ENCODE results near the gene PHOX2B.

The PHOX2B gene

DNA sequence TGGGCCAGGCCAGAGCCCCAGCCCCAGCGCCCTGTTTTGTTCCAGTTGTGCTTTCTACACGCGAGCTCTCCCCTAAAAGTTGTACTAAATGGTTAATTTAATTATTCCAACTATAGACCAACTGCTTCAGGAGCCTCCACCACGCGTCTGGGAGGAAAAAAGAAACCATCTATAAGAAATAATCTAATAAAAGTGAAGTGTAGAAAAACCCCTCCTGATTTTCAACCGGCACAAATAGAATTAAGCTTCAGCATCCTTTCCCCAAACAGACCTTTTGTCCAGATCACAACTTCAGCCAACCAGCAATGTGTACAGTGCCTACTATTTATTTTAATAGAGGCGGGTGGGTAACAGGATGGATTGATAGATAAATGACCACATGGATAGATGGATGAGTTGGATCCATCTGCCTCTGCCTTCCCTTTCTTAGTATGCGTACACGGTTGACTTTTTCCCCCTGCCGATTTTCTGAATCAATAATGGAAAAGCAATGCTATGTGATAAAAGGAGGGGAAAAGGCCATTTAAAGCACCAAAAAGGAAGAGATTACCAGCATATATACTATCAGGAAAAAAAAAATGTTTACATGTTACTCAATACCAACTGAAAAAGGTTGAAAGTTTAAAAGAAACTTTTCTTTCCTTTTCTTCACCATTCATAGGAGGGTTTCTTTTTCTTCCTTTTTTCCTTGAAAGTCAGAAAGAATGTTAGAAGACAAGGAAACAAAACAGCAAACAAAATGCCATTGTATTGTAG is 3.7 kb upstream of the PHOX2B start:
- Mint-ChIP-seq H3K4me1 (peaks cover 1% of the 10 kb centered on the region), H3K27me3 (peaks cover 65% of the 10 kb centered on the region), H3K36me3 (ENCODE audit: low read depth) (peaks cover 4% of the 10 kb centered on the region), H3K4me3 (no peak overlapping the region), H3K9me3 (no peaks in the 10 kb centered on the region), H3K27ac (no peak overlapping the region)
- ATAC-seq, result no peak
- no peak for DNase-seq

DNA sequence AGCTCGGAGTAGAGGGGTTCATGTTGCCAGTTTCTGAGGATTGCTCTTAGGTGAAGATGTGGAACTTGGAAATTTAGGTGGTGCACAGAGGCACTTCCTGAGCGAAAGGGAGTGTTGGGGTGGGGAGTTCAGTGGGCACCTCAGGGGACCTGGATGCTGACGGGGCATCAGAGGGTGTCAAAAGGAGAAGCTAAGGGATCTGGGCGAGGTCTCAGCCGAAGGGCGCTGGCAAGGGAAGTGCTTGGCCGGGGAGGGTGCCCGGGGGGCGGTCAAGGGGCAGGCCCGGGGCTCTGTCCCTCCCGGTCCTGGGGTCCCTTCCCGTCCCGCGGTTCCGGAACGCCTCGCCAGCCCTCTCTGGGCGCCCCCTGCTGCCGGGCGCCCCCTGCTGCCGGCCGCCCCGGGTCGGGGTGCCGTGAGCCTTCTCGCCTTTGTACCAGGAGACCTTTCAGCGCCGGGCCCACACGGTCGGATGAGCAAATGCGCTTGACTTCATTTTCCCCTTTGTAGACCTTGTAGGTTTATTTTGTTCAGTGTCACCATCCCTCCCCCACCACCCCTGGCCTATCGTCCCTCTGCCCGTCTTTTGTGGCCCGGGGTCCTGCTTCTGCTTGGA is 3.0 kb upstream of the PHOX2B start:
- DNase-seq (peak; percentile 10), ATAC-seq (no peak)
- peaks cover 1% of the 10 kb centered on the region for H3K4me1 Mint-ChIP-seq
- no peak overlapping the region for H3K4me3 Mint-ChIP-seq
- peaks cover 4% of the 10 kb centered on the region for H3K36me3 Mint-ChIP-seq (ENCODE audit: low read depth)
- H3K27ac Mint-ChIP-seq, result no peak overlapping the region
- H3K27me3 Mint-ChIP-seq, result peaks cover 72% of the 10 kb centered on the region
- H3K9me3 Mint-ChIP-seq, result no peaks in the 10 kb centered on the region

GRCh38 chr4:41750626-41751448 is 2.3 kb upstream of the PHOX2B start:
- peaks cover 1% of the 10 kb centered on the region for H3K4me1 Mint-ChIP-seq
- no peak overlapping the region for H3K27ac Mint-ChIP-seq
- H3K27me3 Mint-ChIP-seq, result peaks cover 78% of the 10 kb centered on the region
- H3K9me3 Mint-ChIP-seq, result no peaks in the 10 kb centered on the region
- no peak overlapping the region for H3K4me3 Mint-ChIP-seq
- DNase-seq (no peak), ATAC-seq (no peak)
- peaks cover 4% of the 10 kb centered on the region for H3K36me3 Mint-ChIP-seq (ENCODE audit: low read depth)

GRCh38 chr4:41750121-41750625 is 1.6 kb upstream of the PHOX2B start:
- peaks cover 4% of the 10 kb centered on the region for H3K36me3 Mint-ChIP-seq (ENCODE audit: low read depth)
- H3K4me1 Mint-ChIP-seq, result peaks cover 1% of the 10 kb centered on the region
- ATAC-seq (no peak), DNase-seq (no peak)
- H3K27me3 Mint-ChIP-seq, result peaks cover 80% of the 10 kb centered on the region
- H3K4me3 Mint-ChIP-seq, result no peak overlapping the region
- H3K27ac Mint-ChIP-seq, result no peak overlapping the region
- H3K9me3 Mint-ChIP-seq, result no peaks in the 10 kb centered on the region

GRCh38 chr4:41749631-41750039 is 1.1 kb upstream of the PHOX2B start:
- Mint-ChIP-seq H3K36me3 (ENCODE audit: low read depth) (peaks cover 6% of the 10 kb centered on the region), H3K4me3 (no peak overlapping the region), H3K9me3 (no peaks in the 10 kb centered on the region), H3K27me3 (peaks cover 82% of the 10 kb centered on the region), H3K4me1 (peaks cover 1% of the 10 kb centered on the region), H3K27ac (no peak overlapping the region)
- DNase-seq, result no peak
- ATAC-seq, result no peak

DNA sequence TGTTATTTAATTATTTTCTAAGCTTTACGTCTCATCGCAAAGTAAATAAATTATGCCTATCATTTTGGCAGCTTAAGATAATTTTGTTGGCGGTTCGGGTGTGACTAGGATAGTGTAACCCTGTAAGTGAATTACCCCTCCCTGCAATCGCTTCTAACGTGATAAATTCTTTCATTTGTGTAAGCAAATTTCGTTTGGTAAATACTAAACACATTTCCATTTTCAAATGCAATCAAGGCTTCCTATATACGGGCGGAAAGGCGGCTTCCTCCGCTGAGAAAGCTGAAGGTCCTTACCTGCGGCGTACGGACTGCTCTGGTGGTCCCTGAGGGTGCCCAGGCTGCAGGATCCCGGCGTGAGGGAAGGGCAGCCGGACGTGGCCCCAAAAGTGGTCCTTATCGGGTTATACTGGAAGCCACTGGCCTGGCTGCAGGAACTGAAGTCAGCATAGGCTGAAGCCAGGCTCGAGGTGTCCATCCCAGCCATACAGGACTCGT is 403 bp downstream of the PHOX2B start:
- Mint-ChIP-seq H3K36me3 (ENCODE audit: low read depth) (peaks cover 9% of the 10 kb centered on the region), H3K4me3 (no peak overlapping the region), H3K9me3 (no peaks in the 10 kb centered on the region), H3K27me3 (peaks cover 79% of the 10 kb centered on the region), H3K4me1 (peaks cover 1% of the 10 kb centered on the region), H3K27ac (no peak overlapping the region)
- ATAC-seq (no peak), DNase-seq (no peak)

DNA sequence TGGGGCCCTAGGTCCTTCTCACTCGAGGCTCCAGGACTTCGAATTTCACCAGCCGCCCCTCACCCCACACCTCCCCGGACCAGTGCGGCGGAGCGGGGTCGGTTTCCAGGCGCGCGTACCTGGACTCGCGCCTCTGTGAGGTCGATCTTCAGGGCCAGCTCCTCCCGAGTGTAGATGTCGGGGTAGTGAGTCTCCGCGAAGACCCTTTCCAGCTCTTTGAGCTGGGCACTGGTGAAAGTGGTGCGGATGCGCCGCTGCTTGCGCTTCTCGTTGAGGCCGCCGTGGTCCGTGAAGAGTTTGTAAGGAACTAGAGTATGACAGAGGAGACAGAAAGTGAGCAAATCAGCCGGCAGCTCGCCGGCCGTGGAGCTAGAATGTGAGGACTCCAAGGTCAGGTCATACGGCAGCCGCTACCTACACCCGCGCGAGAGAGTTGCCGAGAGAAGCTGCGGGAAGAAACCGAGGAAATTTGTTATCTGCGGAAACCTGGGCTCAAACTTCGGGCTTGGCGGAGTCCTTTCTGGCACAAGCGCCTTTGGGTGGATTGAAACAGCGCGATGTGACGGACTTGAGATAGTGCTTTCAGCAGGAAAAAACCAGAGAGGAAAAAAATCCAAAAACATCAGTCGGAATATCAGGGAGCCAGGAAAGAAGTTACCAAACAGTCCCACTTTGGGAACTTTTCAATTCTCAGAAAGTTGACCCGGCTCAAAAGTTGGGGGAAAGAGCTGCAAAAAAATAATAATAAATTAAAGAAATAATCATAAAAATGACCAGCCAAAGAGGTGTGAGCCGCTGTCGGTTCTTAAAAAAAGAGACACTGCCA is 1.1 kb downstream of the PHOX2B start:
- Mint-ChIP-seq H3K36me3 (ENCODE audit: low read depth) (peaks cover 9% of the 10 kb centered on the region), H3K27me3 (peaks cover 74% of the 10 kb centered on the region), H3K27ac (no peak overlapping the region), H3K4me3 (no peak overlapping the region), H3K9me3 (no peaks in the 10 kb centered on the region), H3K4me1 (peaks cover 1% of the 10 kb centered on the region)
- DNase-seq (no peak), ATAC-seq (no peak)

GRCh38 chr4:41746440-41747229 is 1.9 kb downstream of the PHOX2B start:
- Mint-ChIP-seq H3K9me3 (no peaks in the 10 kb centered on the region), H3K27ac (no peak overlapping the region), H3K36me3 (ENCODE audit: low read depth) (peaks cover 9% of the 10 kb centered on the region), H3K27me3 (peaks cover 69% of the 10 kb centered on the region), H3K4me1 (peaks cover 1% of the 10 kb centered on the region), H3K4me3 (no peak overlapping the region)
- DNase-seq (no peak), ATAC-seq (no peak)

GRCh38 chr4:41746025-41746439 is 2.5 kb downstream of the PHOX2B start:
- H3K27ac Mint-ChIP-seq, result no peak overlapping the region
- peaks cover 9% of the 10 kb centered on the region for H3K36me3 Mint-ChIP-seq (ENCODE audit: low read depth)
- no peak overlapping the region for H3K4me3 Mint-ChIP-seq
- H3K9me3 Mint-ChIP-seq, result no peaks in the 10 kb centered on the region
- peaks cover 68% of the 10 kb centered on the region for H3K27me3 Mint-ChIP-seq
- ATAC-seq (no peak), DNase-seq (no peak)
- H3K4me1 Mint-ChIP-seq, result peaks cover 1% of the 10 kb centered on the region

- Mint-ChIP-seq H3K36me3 (ENCODE audit: low read depth) (peaks cover 9% of the 10 kb centered on the region), H3K9me3 (no peaks in the 10 kb centered on the region), H3K27me3 (peaks cover 67% of the 10 kb centered on the region), H3K27ac (no peak overlapping the region), H3K4me1 (peaks cover 1% of the 10 kb centered on the region), H3K4me3 (no peak overlapping the region)
- ATAC-seq (no peak), DNase-seq (no peak)
Measured at GRCh38 chr4:41745292-41746024, 3.1 kb downstream of the PHOX2B start.

DNA sequence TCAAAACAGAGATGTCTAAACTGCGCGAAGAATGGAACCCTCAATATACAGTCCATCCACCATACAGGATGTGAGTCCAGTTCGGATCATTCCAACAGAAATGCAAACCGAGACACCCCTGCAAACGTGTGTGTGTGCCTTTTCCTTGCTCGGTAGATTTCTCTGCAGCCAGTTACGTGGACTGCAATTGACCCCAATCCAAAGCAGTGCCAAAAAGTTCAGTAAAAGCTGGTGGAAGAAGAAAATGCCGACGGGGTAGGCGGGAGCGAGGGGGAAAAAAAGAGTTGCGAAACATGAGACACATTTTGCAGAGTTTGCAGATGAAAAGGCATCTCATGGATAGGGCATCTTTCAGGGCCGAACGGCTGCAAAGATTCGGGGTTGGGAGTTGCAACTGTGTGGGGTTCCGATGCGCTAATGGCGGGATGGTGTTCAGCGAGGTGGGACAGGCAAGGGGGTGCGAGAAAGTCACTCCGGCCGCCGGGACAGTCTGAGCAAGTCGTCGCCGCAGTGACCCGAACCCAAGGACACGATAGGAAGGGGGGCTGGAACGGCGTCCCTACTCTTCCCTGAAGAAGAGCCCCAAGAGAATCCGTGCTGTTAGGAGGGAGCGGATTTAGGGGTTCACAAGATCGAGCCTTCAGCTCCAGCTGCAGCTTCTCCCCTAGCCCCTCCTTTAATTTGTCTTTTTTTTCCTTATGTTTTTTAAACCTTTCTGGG is 3.8 kb downstream of the PHOX2B start:
- H3K4me1 Mint-ChIP-seq, result peaks cover 1% of the 10 kb centered on the region
- no peak overlapping the region for H3K4me3 Mint-ChIP-seq
- DNase-seq (no peak), ATAC-seq (no peak)
- H3K27me3 Mint-ChIP-seq, result peaks cover 63% of the 10 kb centered on the region
- H3K9me3 Mint-ChIP-seq, result no peaks in the 10 kb centered on the region
- peaks cover 9% of the 10 kb centered on the region for H3K36me3 Mint-ChIP-seq (ENCODE audit: low read depth)
- H3K27ac Mint-ChIP-seq, result no peak overlapping the region

DNA sequence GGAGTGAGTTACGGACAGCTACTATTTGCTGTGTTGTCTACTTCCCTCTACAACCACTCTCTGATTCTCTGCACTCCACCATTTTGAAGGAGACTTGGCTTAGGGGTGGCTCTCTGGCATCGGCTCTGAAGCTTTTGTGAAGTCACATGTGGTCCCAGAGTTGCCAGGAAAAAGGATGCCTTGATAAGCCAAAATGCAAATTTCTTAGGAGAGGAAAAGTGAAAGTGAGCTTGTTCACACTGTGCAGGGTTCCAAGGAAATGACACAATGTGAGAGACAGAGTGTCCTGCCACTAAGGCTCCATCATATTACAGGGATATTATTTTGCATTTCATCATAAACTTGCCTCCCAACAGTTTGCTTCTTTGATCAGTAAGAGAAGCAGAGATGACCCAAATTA is 7.2 kb downstream of the PHOX2B start:
- DNase-seq, result no peak

More for the DNA sequence above, 7.2 kb downstream of the PHOX2B start:
- no peaks in the 10 kb centered on the region for H3K4me1 Mint-ChIP-seq
- no peaks in the 10 kb centered on the region for H3K9me3 Mint-ChIP-seq
- peaks cover 34% of the 10 kb centered on the region for H3K27me3 Mint-ChIP-seq
- H3K27ac Mint-ChIP-seq, result no peak overlapping the region
- peaks cover 6% of the 10 kb centered on the region for H3K36me3 Mint-ChIP-seq (ENCODE audit: low read depth)
- H3K4me3 Mint-ChIP-seq, result no peak overlapping the region
- no peak for ATAC-seq
